HG03045 (cell line): ENCODE results near the gene MLPH.
A peak's percentile ranks its signal among the peaks of the same experiment; 100 is the strongest.

Source experiments
- ATAC-seq: cut with Tn5 transposase; IDR thresholded peaks from one replicate; pipeline ENCODE4 v1.9.1; 2021; ENCODE audit warnings: mild to moderate bottlenecking, moderate library complexity; ENCODE audit not compliant: unreplicated experiment

MLPH gene

GRCh38 chr2:237539681-237540080 lies 52.6 kb downstream of the MLPH start:
- no peak for ATAC-seq

GRCh38 chr2:237540223-237540775 lies 53.2 kb downstream of the MLPH start:
- ATAC-seq, result no peak

DNA sequence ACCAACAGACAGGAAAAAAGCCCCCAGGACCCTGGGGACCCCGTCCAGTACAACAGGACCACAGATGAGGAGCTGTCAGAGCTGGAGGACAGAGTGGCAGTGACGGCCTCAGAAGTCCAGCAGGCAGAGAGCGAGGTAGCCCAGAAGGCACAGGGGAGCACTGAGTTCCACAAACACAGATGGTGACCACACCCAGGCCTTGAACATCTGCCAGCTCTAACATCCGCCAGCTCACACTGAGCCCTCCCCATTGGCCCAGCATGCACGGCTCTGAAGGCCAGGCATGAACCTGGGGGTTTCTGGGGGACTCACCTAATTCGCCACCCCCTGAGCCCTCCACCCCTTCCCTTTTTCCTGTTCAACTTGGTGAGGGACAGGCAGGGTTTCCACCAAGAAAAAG lies 53.8 kb downstream of the MLPH start:
- no peak for ATAC-seq

DNA sequence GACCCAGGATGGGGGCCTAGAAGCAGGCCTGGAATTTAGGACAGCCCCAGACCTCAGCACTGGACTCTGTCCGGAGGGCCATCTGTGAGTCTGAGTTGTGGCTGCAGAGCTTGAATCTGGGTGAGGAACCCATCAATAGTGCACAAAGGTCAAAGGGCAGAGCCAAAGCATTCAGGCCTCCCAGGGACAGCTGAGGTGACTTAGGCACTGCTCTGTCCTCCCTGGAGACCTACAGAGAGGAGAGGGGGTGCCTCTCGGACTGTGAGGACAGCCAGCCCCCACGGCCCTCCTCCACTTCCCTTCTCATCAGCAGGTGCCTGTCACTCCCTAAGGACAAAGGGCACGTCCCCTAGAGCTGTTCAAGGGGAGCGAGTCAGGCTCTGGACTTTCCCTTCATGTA lies 54.2 kb downstream of the MLPH start:
- ATAC-seq, result no peak

DNA sequence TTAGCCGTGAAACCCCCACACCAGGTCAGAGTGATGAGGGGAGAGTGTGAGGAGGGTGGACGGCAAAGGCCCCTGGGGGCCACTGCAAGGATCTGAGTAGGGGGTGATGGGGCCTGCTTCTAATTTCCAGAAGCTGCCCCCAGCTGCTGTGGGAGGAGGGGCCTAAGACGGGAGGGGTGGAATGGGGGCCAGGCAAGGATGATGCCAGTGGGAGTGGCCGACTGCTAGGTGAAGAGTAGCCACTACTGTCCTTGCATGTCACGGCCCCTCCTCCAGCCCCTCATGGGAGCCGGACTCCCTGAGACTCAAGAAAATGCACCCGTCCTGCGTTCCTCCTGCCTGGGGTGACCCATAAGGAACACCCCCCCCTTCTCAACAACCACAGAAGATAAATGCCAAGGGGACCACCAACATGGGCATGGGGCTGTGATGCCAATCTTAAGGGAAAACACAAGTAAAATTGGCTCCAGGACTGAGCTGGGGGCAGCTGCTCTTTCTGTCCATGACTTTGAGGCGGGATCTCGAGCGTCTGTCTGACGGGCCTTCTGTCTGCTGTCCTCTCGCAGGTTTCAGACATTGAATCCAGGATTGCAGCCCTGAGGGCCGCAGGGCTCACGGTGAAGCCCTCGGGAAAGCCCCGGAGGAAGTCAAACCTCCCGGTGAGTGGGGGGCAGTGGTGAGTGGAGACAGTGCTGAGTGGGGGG lies 55.1 kb downstream of the MLPH start:
- ATAC-seq, result no peak

GRCh38 chr2:237546040-237546875 lies 59.2 kb downstream of the MLPH start:
- no peak for ATAC-seq

GRCh38 chr2:237546876-237547395 lies 59.9 kb downstream of the MLPH start:
- ATAC-seq, result no peak

DNA sequence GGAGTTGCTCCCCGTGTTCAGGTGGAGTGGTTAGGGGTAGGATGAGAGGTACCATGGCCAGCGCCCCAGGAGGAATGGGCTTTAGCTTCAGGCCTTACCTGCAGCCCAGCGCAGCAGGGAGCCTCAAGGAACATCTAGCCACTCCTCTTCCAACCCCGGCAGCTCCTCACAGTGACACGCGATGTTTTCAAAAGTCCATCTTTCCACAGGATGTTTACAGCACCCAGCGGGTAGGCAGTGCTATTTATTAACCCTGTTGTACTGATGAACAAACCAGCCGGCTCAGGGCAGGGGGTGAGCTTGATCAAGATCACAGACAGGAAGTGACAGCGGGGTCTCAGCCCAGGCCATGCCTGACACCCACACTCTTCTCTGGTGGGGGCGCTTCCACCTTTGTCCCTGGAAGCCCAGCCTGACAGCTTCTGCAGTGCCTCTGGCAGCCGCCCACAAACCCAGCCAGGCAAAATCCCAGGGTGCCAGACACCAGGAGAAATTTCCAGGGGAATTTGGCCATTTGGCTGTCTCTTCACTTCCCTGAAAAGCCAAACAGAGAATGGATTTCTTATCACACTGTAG lies 60.9 kb downstream of the MLPH start:
- no peak for ATAC-seq

- ATAC-seq, result no peak
Observed at GRCh38 chr2:237549216-237549615, 62.2 kb downstream of the MLPH start.

DNA sequence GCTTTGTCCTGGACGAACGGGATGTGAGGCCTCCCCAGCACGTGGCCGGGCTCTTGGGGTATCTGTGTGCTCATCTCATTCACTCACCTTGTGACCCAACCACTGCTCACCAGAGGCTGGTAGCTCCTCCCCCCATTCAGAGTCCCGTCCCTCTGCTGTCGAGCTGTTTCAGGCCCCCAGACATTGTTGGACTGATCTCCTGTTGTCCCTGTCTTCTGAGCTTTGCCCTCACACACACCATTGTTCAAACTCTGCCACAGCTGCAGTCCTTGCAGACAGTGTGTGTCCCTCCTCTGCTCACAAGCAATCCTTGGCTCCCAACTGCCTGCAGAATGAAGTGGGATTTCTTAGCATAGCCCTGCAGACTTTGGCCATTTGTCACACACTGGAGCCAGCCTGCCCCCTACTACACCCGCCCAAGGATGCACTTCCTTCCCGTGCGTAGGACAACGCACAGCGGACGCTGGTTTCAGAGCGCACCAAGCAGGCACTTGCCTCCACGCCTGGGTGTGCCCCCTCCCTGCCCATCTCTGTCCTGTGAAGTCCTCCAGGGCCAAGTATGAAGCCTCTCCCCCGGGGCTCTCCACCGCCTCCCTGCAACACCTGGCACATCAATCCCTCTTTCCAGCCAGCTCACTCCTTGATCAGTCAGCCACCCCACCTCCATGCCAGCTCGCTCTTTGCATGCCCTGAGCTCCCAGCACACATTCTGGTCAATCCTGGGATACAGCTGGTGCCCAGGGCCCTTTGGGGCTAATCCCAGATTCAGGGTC lies 62.8 kb downstream of the MLPH start:
- ATAC-seq, result no peak

DNA sequence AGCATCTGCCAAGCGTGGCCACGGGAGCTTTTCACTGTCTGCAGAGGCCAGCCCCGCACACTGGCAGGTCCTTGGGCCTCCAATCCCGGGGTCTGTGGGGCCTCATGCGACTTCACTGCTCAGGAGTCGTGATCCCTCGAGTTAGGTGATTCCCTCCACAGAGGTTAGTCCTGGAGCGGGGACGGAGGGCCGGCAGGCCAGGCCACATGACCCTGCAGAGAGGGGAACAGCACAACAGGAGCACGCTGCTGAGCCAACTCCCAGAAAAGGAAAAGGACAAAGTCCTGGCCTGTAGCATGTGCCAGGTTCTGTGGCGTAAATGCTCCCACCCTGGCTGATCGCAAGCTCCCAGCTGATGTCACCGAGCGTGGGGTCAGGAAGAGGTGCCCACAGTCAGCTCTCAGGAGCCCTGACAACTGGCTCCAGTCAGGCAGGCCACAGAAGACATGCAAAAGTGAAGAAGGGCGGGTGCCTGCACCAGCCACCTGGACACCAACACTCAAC lies 64.1 kb downstream of the MLPH start:
- no peak for ATAC-seq

DNA sequence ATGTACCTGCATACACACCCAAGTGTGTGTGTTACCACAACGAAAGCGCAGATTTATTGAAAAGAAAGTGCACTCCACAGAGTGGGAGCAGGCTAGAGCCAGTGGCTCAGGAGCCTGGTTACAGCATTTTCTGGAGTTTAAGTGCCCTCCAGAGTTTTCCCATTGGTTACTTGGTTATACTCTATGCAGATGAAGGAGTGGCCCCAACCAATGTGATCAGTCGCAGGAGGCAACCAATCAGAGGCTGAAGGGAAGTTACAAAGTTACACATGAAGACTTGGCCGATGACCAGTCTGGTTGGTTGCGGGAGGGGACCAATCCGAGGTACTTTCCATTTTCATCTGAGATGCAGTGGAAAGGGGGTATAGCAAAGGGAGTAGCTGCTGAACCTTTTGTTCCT lies 65.9 kb downstream of the MLPH start:
- ATAC-seq, result no peak

DNA sequence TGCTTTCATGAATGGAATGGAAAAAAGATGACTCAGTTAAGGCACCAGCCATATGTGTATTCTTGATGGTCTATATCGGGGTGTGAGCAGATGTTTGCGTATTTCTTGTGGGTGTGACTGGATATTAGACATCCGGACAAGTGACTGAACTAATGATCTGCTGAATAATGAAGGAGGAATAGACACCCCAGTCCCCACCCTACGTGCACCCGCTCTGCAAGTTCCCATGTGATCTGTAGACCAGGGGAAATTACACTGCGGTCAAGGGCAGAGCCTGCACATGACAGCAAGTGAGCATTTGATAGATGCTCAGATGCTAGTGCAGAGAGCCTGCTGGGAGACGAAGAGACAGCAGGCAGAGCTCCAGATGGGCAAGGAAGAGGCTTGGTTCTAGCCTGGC lies 66.9 kb downstream of the MLPH start:
- ATAC-seq, result no peak

DNA sequence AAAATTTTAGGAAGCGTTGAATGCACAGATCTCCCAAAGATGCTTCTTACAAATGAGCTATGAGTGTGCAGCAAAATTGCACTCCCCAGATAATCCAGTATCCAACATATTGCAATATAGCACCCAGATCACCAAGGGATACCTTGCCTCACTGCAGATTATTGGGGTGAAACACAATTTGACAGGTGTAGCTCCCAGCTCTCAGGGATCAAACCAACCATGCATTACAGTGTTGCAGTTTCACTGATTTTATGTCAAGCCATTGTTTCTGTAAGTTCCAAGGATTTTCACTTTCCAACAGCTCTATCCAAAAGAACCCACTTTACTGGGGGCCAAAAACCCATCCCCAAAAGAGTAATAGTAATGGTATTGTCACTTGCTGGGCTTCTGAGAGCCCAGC lies 68.5 kb downstream of the MLPH start:
- ATAC-seq, result no peak

DNA sequence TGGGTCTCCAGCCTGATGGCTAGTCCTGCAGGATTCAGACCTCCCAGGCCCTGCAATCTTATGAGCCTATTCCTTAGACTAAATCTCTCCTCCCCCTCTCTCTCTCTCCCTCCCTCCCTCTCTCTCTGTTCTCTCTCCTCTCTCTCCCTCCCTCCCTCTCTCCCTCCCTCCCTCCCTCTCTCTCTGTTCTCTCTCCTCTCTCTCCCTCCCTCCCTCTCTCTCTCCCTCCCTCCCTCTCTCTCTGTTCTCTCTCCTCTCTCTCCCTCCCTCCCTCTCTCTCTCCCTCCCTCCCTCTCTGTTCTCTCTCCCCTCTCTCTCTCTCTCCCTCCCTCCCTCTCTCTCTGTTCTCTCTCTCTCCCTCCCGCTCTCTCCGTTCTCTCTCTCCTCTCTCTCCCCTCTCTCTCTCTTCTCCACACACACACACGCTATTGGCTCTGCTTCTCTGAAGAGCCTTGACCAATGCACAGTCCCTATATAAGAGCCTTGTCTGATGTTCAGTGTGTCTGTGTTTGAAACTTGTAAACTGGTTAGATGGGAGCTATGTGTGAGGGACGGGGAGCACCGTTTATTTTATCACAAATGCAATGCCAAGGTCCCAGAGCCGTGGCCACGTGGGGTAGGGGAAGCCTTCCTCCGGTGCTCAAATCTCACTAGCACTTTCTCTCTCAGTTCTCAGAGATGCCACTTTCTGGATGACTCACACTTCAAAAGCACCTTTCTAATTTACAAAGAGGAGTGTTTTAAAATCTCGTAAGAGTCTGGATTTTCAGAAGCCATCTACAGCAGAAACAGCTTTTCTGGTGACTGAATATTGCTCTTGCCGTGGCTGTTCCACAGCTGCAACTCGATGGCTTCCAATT lies 70.0 kb downstream of the MLPH start:
- ATAC-seq, result peak; percentile 73

DNA sequence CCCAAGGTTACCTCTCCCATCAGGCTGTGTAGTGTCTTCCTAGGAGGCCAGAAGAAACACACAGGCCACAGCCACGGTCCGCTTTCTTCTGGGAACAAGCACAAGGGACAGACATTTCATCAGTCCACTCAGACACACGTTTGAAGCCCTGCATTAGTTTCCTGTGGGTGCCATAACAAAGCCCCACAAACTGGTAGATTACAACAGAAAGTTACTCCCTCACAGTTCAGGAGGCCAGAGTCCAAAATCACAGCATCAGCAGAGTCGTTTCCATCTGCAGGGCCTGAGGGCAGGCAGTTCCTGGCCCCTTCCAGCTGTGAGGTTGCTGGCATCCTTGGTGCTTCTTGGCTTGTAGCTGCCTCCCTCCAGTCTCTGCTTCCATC lies 70.6 kb downstream of the MLPH start:
- ATAC-seq, result peak; percentile 24

GRCh38 chr2:237558961-237559641 lies 72.0 kb downstream of the MLPH start:
- no peak for ATAC-seq

GRCh38 chr2:237561221-237561620 lies 74.2 kb downstream of the MLPH start:
- ATAC-seq, result no peak

DNA sequence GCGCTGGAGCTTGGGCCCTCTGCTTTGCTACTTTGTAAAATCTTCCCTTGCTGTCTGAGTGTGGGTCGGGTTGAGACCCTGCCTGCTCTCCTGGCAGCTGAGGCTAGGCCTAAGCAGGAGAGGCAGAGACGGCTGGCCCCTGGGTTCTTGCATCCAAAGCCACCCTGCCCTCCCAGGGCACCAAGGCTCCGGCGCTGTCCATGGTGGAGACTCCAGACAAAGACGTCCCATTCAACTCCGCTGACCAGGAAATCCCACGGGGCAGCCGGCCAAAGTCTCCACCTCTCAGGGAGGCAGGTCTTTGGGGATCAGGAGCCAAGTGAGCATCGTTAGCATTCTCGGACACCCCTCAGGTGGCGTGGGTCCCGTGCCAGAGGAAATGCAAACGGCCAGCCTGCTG lies 76.8 kb downstream of the MLPH start:
- ATAC-seq, result no peak
